H1 (cell line): Measurements from ENCODE around the gene KRT12. TPM values are rescaled to one million over a fixed set of nuclear protein-coding genes. Genes with fewer than 3 reads are reported as not detected.

Experiments
- CTCF ChIA-PET: fragments of 300-600 bp; sonication (Branson Sonifier 250); formaldehyde crosslinking; loops from one replicate; lab custom pipeline; 2021; ENCODE audit not compliant: partially characterized antibody; lab: Charles Lee
- POLR2A ChIA-PET: fragments of 300-600 bp; sonication (Branson Sonifier 250); formaldehyde crosslinking; loops from one replicate; lab custom pipeline; 2021; ENCODE audit warnings: inconsistent platforms; ENCODE audit not compliant: partially characterized antibody; lab: Charles Lee
- DNase-seq, 2 experiments: peaks; one replicate each; pipeline versions ENCODE4 v3.0.0 to v3.0.0-alpha.2; 2010 to 2022; ENCODE audit warnings: low spot score in 2 of 2, low read depth in 1 of 2, mixed read lengths in 1 of 2
- FAIRE-seq: peaks from 2 replicates; lab custom pipeline; 2011; peaks lifted over from hg19 to GRCh38; lab: Jason Lieb, UNC
- H2AFZ ChIP-seq: 2 replicates; pipeline ENCODE4 v1.8.1; 2012; ENCODE audit warnings: low read length, inconsistent platforms
- H2AK5ac ChIP-seq: 2 replicates; pipeline ENCODE4 v1.6.1; 2013; ENCODE audit warnings: low read depth, low read length
- H2BK120ac ChIP-seq: replicated peaks from 2 replicates; pipeline ENCODE3; 2013; ENCODE audit warnings: low read depth, low read length, inconsistent platforms
- H2BK12ac ChIP-seq: 2 replicates; pipeline ENCODE4 v1.6.1; 2013; ENCODE audit warnings: low read depth, low read length
- H2BK15ac ChIP-seq: 2 replicates; pipeline ENCODE4 v1.6.1; 2013; ENCODE audit warnings: low read length
- H2BK20ac ChIP-seq: 2 replicates; pipeline ENCODE4 v1.6.1; 2013; ENCODE audit warnings: low read length
- H2BK5ac ChIP-seq: 2 replicates; pipeline ENCODE4 v1.6.1; 2013; ENCODE audit warnings: low read depth, low read length
- H3K14ac ChIP-seq: 2 replicates; pipeline ENCODE4 v1.6.1; 2013; ENCODE audit warnings: inconsistent platforms; ENCODE audit not compliant: insufficient read length
- H3K18ac ChIP-seq: 2 replicates; pipeline ENCODE4 v1.6.1; 2013; ENCODE audit warnings: low read length; ENCODE audit errors: extremely low read depth
- H3K23ac ChIP-seq: 2 replicates; pipeline ENCODE4 v1.6.1; 2013; ENCODE audit warnings: inconsistent platforms; ENCODE audit not compliant: insufficient read length
- H3K23me2 ChIP-seq: 2 replicates; pipeline ENCODE4 v1.6.1; 2013; ENCODE audit warnings: low read depth, low read length
- H3K27ac ChIP-seq: 2 replicates; pipeline ENCODE4 v1.6.1; 2011; ENCODE audit warnings: low read depth, low read length, inconsistent platforms
- H3K27me3 ChIP-seq, 4 experiments: replicated peaks in 1 of 4; 1 replicate in 1 of 4; 2 replicates in 3 of 4; pipeline versions ENCODE4 v1.6.1 to v1.8.1; 2011 to 2013; ENCODE audit warnings: low read length in 3 of 4, mild to moderate bottlenecking in 3 of 4, inconsistent platforms in 2 of 4, mixed read lengths in 2 of 4, moderate library complexity in 1 of 4; ENCODE audit not compliant: control insufficient read depth in 3 of 4, insufficient read depth in 3 of 4; ENCODE audit errors: extremely low read depth in 1 of 4
- H3K36me3 ChIP-seq, 4 experiments: 2 replicates each; pipeline versions ENCODE4 v1.6.1 to v1.8.1; 2011 to 2013; ENCODE audit warnings: mild to moderate bottlenecking in 4 of 4, low read length in 3 of 4, moderate library complexity in 2 of 4, control low read depth in 1 of 4, inconsistent platforms in 1 of 4; ENCODE audit not compliant: insufficient read depth in 4 of 4, control insufficient read depth in 2 of 4
- H3K4ac ChIP-seq: replicated peaks from 2 replicates; pipeline ENCODE3; 2013; ENCODE audit warnings: low read length, low read depth, mixed read lengths, inconsistent platforms; ENCODE audit not compliant: insufficient read length
- H3K4me1 ChIP-seq, 4 experiments: replicated peaks in 1 of 4; 1 replicate in 1 of 4; 2 replicates in 3 of 4; pipeline versions ENCODE4 v1.6.1 to v1.8.1; 2011 to 2013; ENCODE audit warnings: low read length in 3 of 4, inconsistent platforms in 2 of 4, mixed read lengths in 1 of 4; ENCODE audit not compliant: insufficient read depth in 4 of 4, control insufficient read depth in 3 of 4
- H3K4me2 ChIP-seq, 2 experiments: 2 replicates each; pipeline versions ENCODE4 v1.6.1 to v1.8.1; 2011 to 2013; ENCODE audit warnings: low read depth in 2 of 2, low read length in 2 of 2, control low read depth in 1 of 2, inconsistent platforms in 1 of 2, mild to moderate bottlenecking in 1 of 2; ENCODE audit not compliant: insufficient read depth in 1 of 2
- H3K4me3 ChIP-seq, 4 experiments: fragments of 200-600, 300-600 bp in 1 of 4; sonication (generic), shearing (Covaris generic), sonication (Bioruptor Twin) in 1 of 4; 2 replicates each; pipeline versions ENCODE4 v1.5.1 to v1.8.1; 2011 to 2016; ENCODE audit warnings: low read length in 4 of 4, low read depth in 3 of 4, control low read depth in 2 of 4, inconsistent platforms in 2 of 4, mild to moderate bottlenecking in 2 of 4, mixed read lengths in 1 of 4, moderate library complexity in 1 of 4; ENCODE audit not compliant: insufficient read depth in 2 of 4; ENCODE audit errors: extremely low read depth in 1 of 4
- H3K56ac ChIP-seq: replicated peaks from 2 replicates; pipeline ENCODE3; 2013; ENCODE audit warnings: low read depth, mild to moderate bottlenecking, mixed read lengths, low read length, inconsistent platforms; ENCODE audit not compliant: insufficient read length
- H3K79me1 ChIP-seq: 2 replicates; pipeline ENCODE4 v1.6.1; 2013; ENCODE audit warnings: low read depth, low read length, control low read depth
- H3K79me2 ChIP-seq, 2 experiments: 2 replicates each; pipeline versions ENCODE4 v1.6.1 to v1.8.1; 2012 to 2013; ENCODE audit warnings: low read length in 2 of 2, mild to moderate bottlenecking in 2 of 2, inconsistent platforms in 1 of 2; ENCODE audit not compliant: insufficient read depth in 2 of 2, control insufficient read depth in 1 of 2
- H3K9ac ChIP-seq, 4 experiments: replicated peaks in 1 of 4; 1 replicate in 1 of 4; 2 replicates in 3 of 4; pipeline versions ENCODE4 v1.6.1 to v1.8.1; 2011 to 2013; ENCODE audit warnings: low read depth in 3 of 4, low read length in 3 of 4, control low read depth in 2 of 4, mild to moderate bottlenecking in 2 of 4, moderate library complexity in 2 of 4, inconsistent platforms in 1 of 4; ENCODE audit errors: extremely low read depth in 1 of 4
- H3K9me3 ChIP-seq, 2 experiments: 2 replicates each; pipeline versions ENCODE4 v1.6.1 to v1.8.1; 2012 to 2013; ENCODE audit warnings: mild to moderate bottlenecking in 2 of 2, moderate library complexity in 2 of 2, control low read depth in 1 of 2, inconsistent platforms in 1 of 2, low read depth in 1 of 2, low read length in 1 of 2, mixed read lengths in 1 of 2; ENCODE audit not compliant: insufficient read depth in 2 of 2
- H4K20me1 ChIP-seq, 2 experiments: replicated peaks in 1 of 2; 2 replicates each; pipeline versions ENCODE3 to v1.8.1; 2011 to 2013; ENCODE audit warnings: inconsistent platforms in 2 of 2, low read length in 2 of 2, mild to moderate bottlenecking in 1 of 2; ENCODE audit not compliant: insufficient read depth in 2 of 2, control insufficient read depth in 1 of 2
- H4K5ac ChIP-seq: 2 replicates; pipeline ENCODE4 v1.6.1; 2013; ENCODE audit warnings: low read length, low read depth, mixed read lengths, inconsistent platforms; ENCODE audit not compliant: insufficient read length
- H4K8ac ChIP-seq: 2 replicates; pipeline ENCODE4 v1.8.0; 2013; ENCODE audit warnings: mild to moderate bottlenecking, moderate library complexity, low read length, inconsistent platforms; ENCODE audit not compliant: insufficient read depth; ENCODE audit errors: extremely low read depth
- H4K91ac ChIP-seq: replicated peaks from 2 replicates; pipeline ENCODE3; 2013; ENCODE audit warnings: low read length, mixed read lengths, inconsistent platforms; ENCODE audit not compliant: insufficient read length
- BCL11A ChIP-seq, 2 experiments: IDR thresholded peaks; one replicate each; pipeline ENCODE4 v1.6.1; 2011; ENCODE audit warnings: low read depth in 2 of 2, low read length in 2 of 2, mild to moderate bottlenecking in 2 of 2
- HDAC2 ChIP-seq, 2 experiments: fragments of 300-600 bp in 1 of 2; sonication (generic) in 1 of 2; IDR thresholded peaks; 2 replicates each; pipeline ENCODE4 v1.6.1; 2011 to 2012; ENCODE audit warnings: low read depth in 2 of 2, low read length in 2 of 2, mild to moderate bottlenecking in 2 of 2, moderate library complexity in 2 of 2, borderline replicate concordance in 1 of 2, inconsistent platforms in 1 of 2
- JUN ChIP-seq: IDR thresholded peaks from 2 replicates; pipeline ENCODE4 v1.6.1; 2011; ENCODE audit warnings: low read depth, mild to moderate bottlenecking, improper control_type of control experiment, low read length
- JUND ChIP-seq: IDR thresholded peaks from 2 replicates; pipeline ENCODE4 v1.6.1; 2011; ENCODE audit warnings: mild to moderate bottlenecking, improper control_type of control experiment, low read length
- KDM1A ChIP-seq: fragments of 200-600, 300-600 bp; sonication (generic); IDR thresholded peaks from 2 replicates; pipeline ENCODE4 v1.7.1; 2016; ENCODE audit warnings: mild to moderate bottlenecking, low read length, borderline replicate concordance
- RBBP5 ChIP-seq: IDR thresholded peaks from 2 replicates; pipeline ENCODE4 v1.7.1; 2012; ENCODE audit warnings: low read depth, mild to moderate bottlenecking, inconsistent platforms, low read length, moderate library complexity, borderline replicate concordance
- RFX5 ChIP-seq: IDR thresholded peaks from 2 replicates; pipeline ENCODE4 v1.6.1; 2011; ENCODE audit warnings: low read depth, low read length, improper control_type of control experiment, borderline replicate concordance
- SIN3A ChIP-seq, 2 experiments: IDR thresholded peaks in 1 of 2; conservative IDR thresholded peaks in 1 of 2; 2 replicates each; pipeline ENCODE4 v1.6.1; 2011 to 2012; ENCODE audit warnings: low read length in 2 of 2, improper control_type of control experiment in 1 of 2, low read depth in 1 of 2, mild to moderate bottlenecking in 1 of 2
- SP4 ChIP-seq: IDR thresholded peaks from 2 replicates; pipeline ENCODE4 v1.6.1; 2012; ENCODE audit warnings: low read length, inconsistent platforms
- YY1 ChIP-seq: IDR thresholded peaks from 2 replicates; pipeline ENCODE4 v1.6.1; 2011; ENCODE audit warnings: low read depth, mild to moderate bottlenecking, low read length
- WGBS, 2 experiments: shearing (Covaris generic) in 1 of 2; methylation state at CpG; one replicate each; pipeline versions ENCODE4 v1.1.6 to v1.1.7; 2013 to 2015; ENCODE audit warnings: low lambda C conversion rate in 2 of 2, mixed read lengths in 2 of 2, inconsistent platforms in 1 of 2, low coverage in 1 of 2, missing lambda C conversion rate in 1 of 2; ENCODE audit not compliant: insufficient replicate concordance in 2 of 2, insufficient coverage in 1 of 2, insufficient read length in 1 of 2; ENCODE audit errors: extremely low coverage in 1 of 2, missing lambda C conversion rate in 1 of 2; 5-methylcytosine and 5-hydroxymethylcytosine counted together
- polyA plus RNA-seq, 7 experiments: library from polyadenylated mRNA; depleted of rRNA in 3 of 7; stranded (reverse) in 5 of 7; unstranded in 2 of 7; fragments of >200 nt in 5 of 7; fragments of 200-250 nt in 2 of 7; gene quantifications; 1 replicate in 5 of 7; 2 replicates in 1 of 7; 4 replicates in 1 of 7; pipeline versions ENCODE4 v1.2.1 to v1.2.3, GENCODE V29; 2011 to 2013; ENCODE audit warnings: missing spikeins in 2 of 7, mixed read lengths in 2 of 7
- total RNA-seq: library from RNA; stranded (reverse); fragmentation: NEBNext Ultra II Directional; extraction: Animal tissue kit (Norgen Biotek cat#: 25700); gene quantifications from 2 replicates; pipeline ENCODE4 v1.2.1, GENCODE V29; 2021
- TF ChIP-seq, protein P1 (sequence below): IDR thresholded peaks from 2 replicates; pipeline ENCODE4 v1.6.1; 2011; ENCODE audit warnings: low read depth, mild to moderate bottlenecking, low read length; ENCODE audit not compliant: insufficient read depth
- TF ChIP-seq, protein P2 (sequence below): IDR thresholded peaks from 2 replicates; pipeline ENCODE4 v1.6.1; 2012; ENCODE audit warnings: low read length, inconsistent platforms

Gene KRT12
- total and polyA plus RNA-seq, 2 of the 8 experiments (the other 6 are each of a cell fraction or from before 2014, with no cell fraction given): not detected

DNA sequence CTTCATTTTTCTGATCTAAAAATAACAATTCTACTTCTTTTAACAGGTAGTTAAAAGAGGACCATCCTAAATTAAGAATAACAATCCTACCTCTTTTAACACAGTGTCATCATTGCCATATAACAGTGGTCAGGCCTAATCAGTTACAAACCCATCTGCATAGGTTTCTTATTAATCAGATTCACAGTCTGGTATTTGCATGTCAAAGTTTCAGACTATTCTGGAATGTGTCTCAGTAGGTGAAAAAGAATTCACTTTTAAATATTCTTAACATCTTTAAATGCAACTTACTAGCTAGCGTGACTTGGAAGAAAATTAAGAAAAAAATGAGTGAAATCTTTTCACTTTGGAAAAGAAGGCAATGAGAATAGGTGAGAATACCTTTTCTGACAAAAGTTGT lies 6.8 kb upstream of the KRT12 start:
- Histone ChIP-seq H3K23me2 (no peaks in the 10 kb centered on the region), H3K4me1 (peaks cover 0 to 4% (median 0%) of the 10 kb centered on the region in 4 experiments; a peak in 3 of 7 replicates), H3K18ac (no peak overlapping the region), H3K4me2 (peak overlapping the region; percentile 8 to 17; a peak in 1 of 4 replicates), H4K91ac (no peak overlapping the region), H2AFZ (no peak overlapping the region), H3K79me1 (no peaks in the 10 kb centered on the region), H3K36me3 (no peaks in the 10 kb centered on the region), H3K9me3 (no peaks in the 10 kb centered on the region), H3K56ac (no peak overlapping the region), H3K4ac (no peak overlapping the region), H3K4me3 (no peak overlapping the region), H2BK15ac (no peak overlapping the region), H3K79me2 (no peaks in the 10 kb centered on the region), H2AK5ac (no peak overlapping the region), H2BK120ac (no peak overlapping the region), H4K5ac (no peak overlapping the region), H3K27ac (no peak overlapping the region), H2BK5ac (no peak overlapping the region), H3K23ac (no peak overlapping the region), H3K27me3 (no peaks in the 10 kb centered on the region), H2BK12ac (no peak overlapping the region), H3K14ac (no peak overlapping the region), H4K20me1 (no peaks in the 10 kb centered on the region), H4K8ac (no peak overlapping the region), H3K9ac (no peak overlapping the region), H2BK20ac (no peak overlapping the region)
- WGBS, 2 experiments: 48% methylated on average over 1 of the region's 1 CpG; no CpG with 5 or more reads in 1 of the 2 experiments
- DNase-seq (no peak), FAIRE-seq (no peak)
- CTCF ChIA-PET: interaction anchor here (1.1 to 1.6 kb wide), 3 partner anchors 10 to 790 kb away, joined by 3 to 7 read pairs (median 4); no protein-coding TSS in a partner anchor
- POLR2A ChIA-PET: no interaction called here
- TF ChIP-seq, protein P1, sequence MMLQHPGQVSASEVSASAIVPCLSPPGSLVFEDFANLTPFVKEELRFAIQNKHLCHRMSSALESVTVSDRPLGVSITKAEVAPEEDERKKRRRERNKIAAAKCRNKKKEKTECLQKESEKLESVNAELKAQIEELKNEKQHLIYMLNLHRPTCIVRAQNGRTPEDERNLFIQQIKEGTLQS: no peak
- TF ChIP-seq YY1 (no peak), SIN3A (conservative IDR thresholded peaks at IDR 0.05 in 1 of 2, IDR thresholded peaks at IDR 0.05 in 1 of 2; ENCODE audit: low read depth in 1 of 2, low read length in 2 of 2) (no peak), SP4 (no peak), HDAC2 (IDR thresholded peaks at IDR 0.05; ENCODE audit: borderline replicate concordance in 1 of 2, low read depth in 2 of 2, low read length in 2 of 2) (no peak), BCL11A (IDR thresholded peaks at IDR 0.05; ENCODE audit: low read depth in 2 of 2, low read length in 2 of 2) (no peak), KDM1A (no peak), JUN (no peak), RFX5 (no peak), JUND (no peak), RBBP5 (no peak)
- TF ChIP-seq, protein P2, sequence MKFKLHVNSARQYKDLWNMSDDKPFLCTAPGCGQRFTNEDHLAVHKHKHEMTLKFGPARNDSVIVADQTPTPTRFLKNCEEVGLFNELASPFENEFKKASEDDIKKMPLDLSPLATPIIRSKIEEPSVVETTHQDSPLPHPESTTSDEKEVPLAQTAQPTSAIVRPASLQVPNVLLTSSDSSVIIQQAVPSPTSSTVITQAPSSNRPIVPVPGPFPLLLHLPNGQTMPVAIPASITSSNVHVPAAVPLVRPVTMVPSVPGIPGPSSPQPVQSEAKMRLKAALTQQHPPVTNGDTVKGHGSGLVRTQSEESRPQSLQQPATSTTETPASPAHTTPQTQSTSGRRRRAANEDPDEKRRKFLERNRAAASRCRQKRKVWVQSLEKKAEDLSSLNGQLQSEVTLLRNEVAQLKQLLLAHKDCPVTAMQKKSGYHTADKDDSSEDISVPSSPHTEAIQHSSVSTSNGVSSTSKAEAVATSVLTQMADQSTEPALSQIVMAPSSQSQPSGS: no peak
